K562 (cell line): ENCODE data around the gene STAT4.

Source experiments
- POLR2A ChIP-seq: fragments of 450-650 bp; conservative IDR thresholded peaks from 2 replicates; pipeline ENCODE4 v1.6.1; 2016
- U2AF1 ChIP-seq: fragments of 200-400 bp; formaldehyde crosslinking; optimal IDR thresholded peaks from 2 replicates; pipeline ENCODE3; 2017; ENCODE audit warnings: mild to moderate bottlenecking, low read depth, low read length, moderate library complexity
- USF2 ChIP-seq: sonication (generic); formaldehyde crosslinking; IDR thresholded peaks from 2 replicates; pipeline ENCODE4 v1.5.0; 2020; ENCODE audit warnings: missing genetic modification reagents

DNA sequence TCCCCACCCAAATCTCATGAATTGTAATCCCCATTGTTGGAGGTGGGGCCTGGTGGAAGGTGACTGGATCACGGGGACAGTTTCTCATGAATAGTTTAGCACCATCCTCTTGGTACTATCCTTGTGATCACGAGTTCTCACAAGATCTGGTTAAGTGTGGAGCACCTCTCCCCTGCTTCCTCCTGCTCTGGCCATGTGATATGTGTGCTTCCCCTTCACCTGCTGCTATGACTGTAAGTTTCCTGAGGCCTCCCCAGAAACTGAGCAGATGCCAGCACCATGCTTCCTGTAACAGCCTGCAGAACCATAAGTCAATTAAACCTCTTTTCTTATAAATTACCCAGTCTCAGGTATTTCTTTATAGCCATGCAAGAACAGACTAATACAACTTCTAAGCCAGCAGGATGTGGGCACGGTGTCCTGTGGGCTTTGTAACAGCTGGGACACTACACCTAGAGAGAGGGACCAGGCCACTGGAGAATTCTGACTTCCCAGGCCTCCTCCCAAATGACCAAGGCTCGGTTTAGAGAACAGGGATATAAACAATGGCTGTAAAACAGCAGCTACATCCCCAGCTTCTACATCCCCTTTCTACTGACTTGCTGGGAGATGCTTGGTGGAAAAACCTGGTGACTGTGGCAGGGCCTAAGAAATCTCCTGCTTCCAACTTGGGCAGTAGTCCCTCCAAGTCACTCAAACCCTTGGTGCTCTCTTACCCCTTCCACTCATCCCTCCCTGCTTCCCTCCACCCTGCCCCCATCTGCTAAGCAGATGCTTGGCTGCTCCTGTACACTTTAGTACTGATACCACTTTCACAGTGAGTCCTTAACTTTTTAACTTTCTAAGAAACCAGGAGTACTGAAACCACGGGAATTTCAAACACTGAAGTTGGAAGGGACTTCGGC is 147.1 kb downstream of the STAT4 start:
- TF ChIP-seq U2AF1 (no peak), USF2 (CRISPR knock-in tag) (no peak), POLR2A (no peak)
